Testis (tissue), 3 donors: ENCODE results near the gene TRIOBP. TPM values are rescaled to one million over a fixed set of nuclear protein-coding genes. Genes with fewer than 3 reads are reported as not detected.

Experiments used
- DNase-seq: peaks from one replicate; pipeline ENCODE4 v3.0.0-alpha.2; 2019
- H3K27ac ChIP-seq, 2 donors: fragments of 200-600 bp; sonication (generic); one replicate each; pipeline ENCODE4 v1.5.1; 2019
- H3K27me3 ChIP-seq: fragments of 200-600 bp; sonication (generic); one replicate; pipeline ENCODE4 v1.5.1; 2019
- H3K36me3 ChIP-seq: fragments of 200-600 bp; sonication (generic); one replicate; pipeline ENCODE4 v1.5.1; 2017; ENCODE audit warnings: low read depth; ENCODE audit errors: missing control alignments
- H3K4me1 ChIP-seq: fragments of 200-600 bp; sonication (generic); one replicate; pipeline ENCODE4 v1.5.1; 2019
- H3K4me3 ChIP-seq, 2 donors: fragments of 200-600 bp; sonication (generic); one replicate each; pipeline ENCODE4 v1.5.1; 2017 to 2019
- H3K9me3 ChIP-seq: fragments of 200-600 bp; sonication (generic); one replicate; pipeline ENCODE4 v1.5.1; 2017
- CTCF ChIP-seq, 3 experiments: fragments of 450-650 bp in 2 of 3; fragments of 200-600 bp in 1 of 3; sonication (generic) in 1 of 3; IDR thresholded peaks; one replicate each; pipeline ENCODE4 v1.5.1; 2016 to 2019; ENCODE audit warnings: antibody characterized with exemption in 3 of 3, mild to moderate bottlenecking in 2 of 3, moderate library complexity in 1 of 3
- POLR2A ChIP-seq: fragments of 450-650 bp; IDR thresholded peaks from one replicate; pipeline ENCODE4 v1.6.1; 2017; ENCODE audit warnings: antibody characterized with exemption, mild to moderate bottlenecking, moderate library complexity
- WGBS, 2 donors: methylation state at CpG; one replicate each; pipeline ENCODE4 v1.1.5; 2018; 5-methylcytosine and 5-hydroxymethylcytosine counted together
- intact Hi-C: fragments of 100-400 bp; cut with DNase I; formaldehyde crosslinking; loops from one replicate; pipeline ENCODE4 v1.15.1; 2023; ENCODE audit warnings: low total_unique reads
- polyA plus RNA-seq: library from polyadenylated mRNA; stranded (reverse); fragments of 350-450 nt; fragmentation: Illumina TruSeq; extraction: RNeasy Lipid Tissue Mini Kit (QIAGEN cat#74804); gene quantifications from one replicate; pipeline ENCODE4 v1.2.3, GENCODE V29; 2014; ENCODE audit warnings: low read depth, low replicate concordance; ENCODE audit not compliant: insufficient read depth
- total RNA-seq, 2 donors: library from RNA; depleted of rRNA; stranded (reverse); fragments of >200 nt; gene quantifications; one replicate each; pipeline ENCODE4 v1.2.3, GENCODE V29; 2016

Gene TRIOBP
- total and polyA plus RNA-seq, 3 donors from 2014 or later: 52.9 to 80.2 (median 74.0) TPM

- no peak for TF ChIP-seq CTCF (IDR thresholded peaks at IDR 0.05)
- TF ChIP-seq POLR2A: no peak
- Histone ChIP-seq H3K4me1 (peaks cover 54% of the 10 kb centered on the region), H3K4me3 (no peak overlapping the region), H3K27ac (peak overlapping the region in 1 of 2 donors; percentile 32), H3K27me3 (no peaks in the 10 kb centered on the region), H3K36me3 (no peaks in the 10 kb centered on the region), H3K9me3 (no peaks in the 10 kb centered on the region)
- intact Hi-C loops: no loop called here
- 66 to 80% methylated on average over 10 to 16 of the region's 16 CpGs for WGBS, 2 donors
- DNase-seq: no peak
Observed at GRCh38 chr22:37749831-37750595, 53.2 kb downstream of the TRIOBP start.

GRCh38 chr22:37750596-37751162 is 53.8 kb downstream of the TRIOBP start:
- TF ChIP-seq CTCF (IDR thresholded peaks at IDR 0.05) (no peak), POLR2A (no peak)
- H3K27ac ChIP-seq: peak overlapping the region; percentile 58 to 59
- intact Hi-C loops: no loop called here
- H3K36me3 ChIP-seq: no peaks in the 10 kb centered on the region
- DNase-seq: no peak
- H3K4me1 ChIP-seq: peaks cover 50% of the 10 kb centered on the region
- WGBS, 2 donors: 67 to 81% methylated on average over 5 to 14 of the region's 14 CpGs
- H3K4me3 ChIP-seq: no peak overlapping the region
- no peaks in the 10 kb centered on the region for H3K27me3 ChIP-seq
- no peaks in the 10 kb centered on the region for H3K9me3 ChIP-seq

- H3K4me3 ChIP-seq: no peak overlapping the region
- no peaks in the 10 kb centered on the region for H3K27me3 ChIP-seq
- DNase-seq: no peak
- peak overlapping the region; percentile 58 to 59 for H3K27ac ChIP-seq
- H3K36me3 ChIP-seq: no peaks in the 10 kb centered on the region
- intact Hi-C loops: no loop called here
- H3K9me3 ChIP-seq: no peaks in the 10 kb centered on the region
- TF ChIP-seq CTCF (IDR thresholded peaks at IDR 0.05) (no peak), POLR2A (no peak)
- H3K4me1 ChIP-seq: peaks cover 50% of the 10 kb centered on the region
- 66 to 70% methylated on average over 9 to 11 of the region's 11 CpGs for WGBS, 2 donors
Observed at GRCh38 chr22:37751449-37752188, 54.8 kb downstream of the TRIOBP start.

GRCh38 chr22:37752189-37753087 is 55.6 kb downstream of the TRIOBP start:
- no peaks in the 10 kb centered on the region for H3K36me3 ChIP-seq
- H3K27ac ChIP-seq: peak overlapping the region; percentile 58 to 59
- intact Hi-C loops: no loop called here
- H3K4me1 ChIP-seq: peaks cover 42% of the 10 kb centered on the region
- no peak for TF ChIP-seq CTCF (IDR thresholded peaks at IDR 0.05)
- no peak for TF ChIP-seq POLR2A
- DNase-seq: peak; percentile 87
- H3K9me3 ChIP-seq: no peaks in the 10 kb centered on the region
- H3K27me3 ChIP-seq: no peaks in the 10 kb centered on the region
- WGBS, 2 donors: 35 to 44% methylated on average over 6 to 17 of the region's 17 CpGs
- H3K4me3 ChIP-seq: no peak overlapping the region
